Natural killer cell treated with Interleukin-12 subunit alpha and Interleukin-12 subunit beta and Interleukin-15 and Interleukin-18, amount 100 ng/mL, for 72 hours (primary cell): ENCODE measurements around the gene TWIST2. TPM values are rescaled to one million over a fixed set of nuclear protein-coding genes. Genes with fewer than 3 reads are reported as not detected.

ENCODE experiments used
- ATAC-seq, 2 donors: fragments of 150-1000 bp; cut with Tn5 transposase in 1 of 2; sonication (Bioruptor Pico), chemical (Tn5 transposase) in 1 of 2; 2 replicates each; pipeline ENCODE4 v1.10.0; 2021
- DNase-seq: peaks from one replicate; pipeline ENCODE4 v3.0.0; 2022; ENCODE audit warnings: low spot score
- H3K27ac Mint-ChIP-seq, 2 donors: 1 replicate in 1 of 2; 2 replicates in 1 of 2; pipeline ENCODE4 v1.8.0; 2022; ENCODE audit warnings: mixed read lengths in 2 of 2, mild to moderate bottlenecking in 1 of 2, moderate library complexity in 1 of 2
- H3K27me3 Mint-ChIP-seq, 2 donors: 1 replicate in 1 of 2; 2 replicates in 1 of 2; pipeline ENCODE4 v1.8.0; 2022; ENCODE audit warnings: mixed read lengths in 2 of 2
- H3K36me3 Mint-ChIP-seq: one replicate; pipeline ENCODE4 v1.8.0; 2022; ENCODE audit warnings: mixed read lengths
- H3K4me1 Mint-ChIP-seq, 2 donors: 1 replicate in 1 of 2; 2 replicates in 1 of 2; pipeline ENCODE4 v1.8.0; 2022; ENCODE audit warnings: low read depth in 2 of 2, mixed read lengths in 2 of 2, mild to moderate bottlenecking in 1 of 2
- H3K4me3 Mint-ChIP-seq: one replicate; pipeline ENCODE4 v1.8.0; 2022; ENCODE audit warnings: mixed read lengths
- H3K9me3 Mint-ChIP-seq: 2 replicates; pipeline ENCODE4 v1.8.0; 2022; ENCODE audit warnings: mixed read lengths
- total RNA-seq, 2 donors: library from RNA; stranded (reverse); gene quantifications; one replicate each; pipeline ENCODE4 v1.2.3, GENCODE V29; 2022

The TWIST2 gene
- total RNA-seq, 2 donors from 2014 or later: not detected

DNA sequence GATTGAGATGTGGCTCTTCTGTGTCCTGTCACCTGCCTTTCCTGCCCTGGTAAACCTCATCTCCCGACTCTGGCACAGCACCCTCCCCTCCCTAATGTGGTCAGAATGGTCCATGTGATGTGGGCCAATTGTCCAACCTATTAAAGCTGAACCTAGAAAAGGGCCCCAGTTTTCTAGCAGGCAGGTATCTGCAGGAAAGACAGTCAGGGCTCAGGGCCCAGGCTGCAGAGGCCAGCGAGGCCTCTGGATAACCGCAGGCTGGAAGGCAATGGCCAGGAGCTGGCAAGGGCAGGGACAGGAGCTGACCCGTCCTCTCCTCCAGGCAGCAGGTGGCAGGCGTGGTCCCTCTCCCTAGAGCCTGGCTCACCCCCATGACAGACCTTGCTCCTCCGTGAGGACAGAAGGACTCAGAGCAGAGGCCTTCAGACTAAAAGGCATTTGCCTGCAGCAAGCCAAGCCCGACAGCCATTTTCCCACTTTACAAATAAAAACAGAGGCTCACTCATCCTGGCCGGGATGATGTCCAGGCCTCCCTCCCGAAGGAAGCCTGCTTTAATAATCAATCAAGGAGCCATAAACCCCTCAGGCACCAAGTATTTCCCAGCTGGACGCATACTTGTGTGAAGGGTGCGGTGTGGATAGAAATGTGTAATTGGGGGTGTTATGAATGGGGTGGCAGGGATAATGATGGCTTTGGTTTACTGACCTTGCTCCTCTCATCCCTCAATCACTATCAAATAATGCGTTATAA, 107.1 kb downstream of the TWIST2 start:
- H3K36me3 Mint-ChIP-seq: no peaks in the 10 kb centered on the region
- H3K4me3 Mint-ChIP-seq: no peak overlapping the region
- no peaks in the 10 kb centered on the region for H3K4me1 Mint-ChIP-seq
- no peak overlapping the region for H3K27ac Mint-ChIP-seq
- no peak for ATAC-seq
- no peaks in the 10 kb centered on the region for H3K9me3 Mint-ChIP-seq
- peaks cover 24 to 46% of the 10 kb centered on the region in 2 donors for H3K27me3 Mint-ChIP-seq
- DNase-seq: no peak

DNA sequence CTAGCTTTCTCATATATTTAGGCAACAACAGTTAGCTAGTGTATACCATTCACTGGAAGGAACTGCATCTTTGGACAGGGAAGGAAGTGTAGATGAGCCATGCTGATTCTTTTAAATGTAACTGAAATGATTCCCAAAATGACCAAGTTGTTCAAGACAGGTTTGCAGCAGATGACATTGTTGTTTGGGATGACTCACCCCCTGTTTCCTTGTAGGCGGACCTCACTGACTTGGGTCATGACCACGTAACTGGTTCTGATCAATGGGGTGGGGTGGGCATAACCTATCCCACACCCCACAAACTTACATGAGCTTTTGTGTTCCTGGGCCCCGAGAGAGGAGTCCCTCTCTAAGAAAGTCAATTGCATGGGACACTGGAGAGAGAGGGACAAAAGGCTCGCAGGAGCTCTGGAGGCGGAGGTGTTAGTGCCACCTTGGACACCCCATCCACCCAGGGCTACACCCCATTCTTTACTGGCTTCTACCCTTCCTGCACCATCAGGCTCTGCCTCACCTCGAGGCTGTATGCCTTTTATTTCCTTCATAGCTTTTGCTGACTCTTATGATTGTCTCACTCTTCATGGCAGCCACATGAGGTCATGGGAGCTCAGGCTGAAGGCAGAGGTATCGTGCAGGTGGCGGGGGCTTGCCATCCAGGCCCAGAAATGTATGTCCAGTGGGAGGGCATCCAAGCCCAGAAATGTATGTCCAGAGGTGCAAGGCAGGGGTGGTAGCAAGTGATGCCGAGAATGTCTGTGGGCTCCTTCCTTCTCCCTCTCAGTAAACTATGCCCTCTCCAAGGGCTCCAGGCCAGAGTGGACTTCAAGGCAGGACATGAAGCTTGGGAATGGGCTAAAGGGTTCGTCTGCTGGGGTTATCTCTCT, 108.0 kb downstream of the TWIST2 start:
- no peak overlapping the region for H3K4me3 Mint-ChIP-seq
- H3K9me3 Mint-ChIP-seq: no peaks in the 10 kb centered on the region
- no peak for DNase-seq
- ATAC-seq: no peak
- H3K27ac Mint-ChIP-seq: no peak overlapping the region
- H3K4me1 Mint-ChIP-seq: no peaks in the 10 kb centered on the region
- H3K27me3 Mint-ChIP-seq: peaks cover 27 to 55% of the 10 kb centered on the region in 2 donors
- H3K36me3 Mint-ChIP-seq: no peaks in the 10 kb centered on the region

DNA sequence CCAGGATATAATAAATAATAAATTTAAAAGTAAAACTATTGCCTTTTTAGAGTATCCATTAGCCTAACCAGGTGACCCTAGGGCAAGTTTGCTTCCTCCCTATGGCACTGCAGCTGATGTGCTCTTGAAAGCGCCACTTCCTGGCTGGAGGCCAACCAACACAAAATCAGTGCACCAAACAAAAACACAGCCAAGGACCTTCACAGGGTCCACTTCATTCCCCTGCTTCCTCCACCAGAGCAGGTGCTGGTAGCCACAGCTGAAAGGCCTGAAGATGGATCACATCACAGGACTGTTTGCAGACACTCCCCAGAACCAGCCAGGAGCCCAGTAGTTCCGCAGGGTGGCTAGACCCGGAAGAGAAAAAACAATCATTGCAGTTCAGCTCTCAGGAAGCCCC, 108.8 kb downstream of the TWIST2 start:
- Mint-ChIP-seq H3K36me3 (no peaks in the 10 kb centered on the region), H3K4me1 (no peaks in the 10 kb centered on the region), H3K4me3 (no peak overlapping the region), H3K27me3 (peaks cover 30 to 60% of the 10 kb centered on the region in 2 donors), H3K27ac (no peak overlapping the region), H3K9me3 (no peaks in the 10 kb centered on the region)
- ATAC-seq (no peak), DNase-seq (no peak)
